ENCODE measurements around the gene S100A1. TPM values are rescaled to one million over a fixed set of nuclear protein-coding genes. Genes with fewer than 3 reads are reported as not detected.

The S100A1 gene
- total and polyA plus RNA-seq, 2 of the 8 experiments (the other 6 are each of a cell fraction or from before 2014, with no cell fraction given), result 2.0 TPM; not detected in 1

- Histone ChIP-seq H3K23me2 (ENCODE audit: low read depth, low read length) (no peaks in the 10 kb centered on the region; the same call in 1 of the 2 replicates), H3K9ac (replicated peaks in 1 of 4; ENCODE audit: extremely low read depth in 1 of 4, low read depth in 3 of 4, low read length in 3 of 4) (no peak overlapping the region), H3K23ac (ENCODE audit: insufficient read length) (no peak overlapping the region), H4K8ac (ENCODE audit: extremely low read depth, insufficient read depth, low read length) (no peak overlapping the region), H3K14ac (ENCODE audit: insufficient read length) (no peak overlapping the region), H2BK12ac (ENCODE audit: low read depth, low read length) (peak overlapping the region; percentile 60; the same call in 1 of the 2 replicates), H2BK20ac (ENCODE audit: low read length) (no peak overlapping the region), H3K79me2 (ENCODE audit: control insufficient read depth in 1 of 2, insufficient read depth in 2 of 2, low read length in 2 of 2) (no peaks in the 10 kb centered on the region), H3K4me3 (ENCODE audit: extremely low read depth in 1 of 4, insufficient read depth in 2 of 4, low read depth in 3 of 4, low read length in 4 of 4) (no peak overlapping the region), H2BK120ac (replicated peaks; ENCODE audit: low read depth, low read length) (no peak overlapping the region), H2AK5ac (ENCODE audit: low read depth, low read length) (no peak overlapping the region), H3K18ac (ENCODE audit: extremely low read depth, low read length) (no peak overlapping the region), H2BK5ac (ENCODE audit: low read depth, low read length) (no peak overlapping the region), H3K36me3 (ENCODE audit: control insufficient read depth in 2 of 4, insufficient read depth in 4 of 4, low read length in 3 of 4) (no peaks in the 10 kb centered on the region), H4K91ac (replicated peaks; ENCODE audit: insufficient read length, low read length) (no peak overlapping the region), H3K79me1 (ENCODE audit: low read depth, low read length) (no peaks in the 10 kb centered on the region), H4K5ac (ENCODE audit: insufficient read length, low read depth, low read length) (no peak overlapping the region), H3K56ac (replicated peaks; ENCODE audit: insufficient read length, low read depth, low read length) (no peak overlapping the region), H3K27ac (ENCODE audit: low read depth, low read length) (no peak overlapping the region), H3K9me3 (ENCODE audit: insufficient read depth in 2 of 2, low read depth in 1 of 2, low read length in 1 of 2) (no peaks in the 10 kb centered on the region), H3K27me3 (replicated peaks in 1 of 4; ENCODE audit: control insufficient read depth in 3 of 4, extremely low read depth in 1 of 4, insufficient read depth in 3 of 4, low read length in 3 of 4) (no peaks in the 10 kb centered on the region), H4K20me1 (replicated peaks in 1 of 2; ENCODE audit: control insufficient read depth in 1 of 2, insufficient read depth in 2 of 2, low read length in 2 of 2) (no peaks in the 10 kb centered on the region), H3K4ac (replicated peaks; ENCODE audit: insufficient read length, low read depth, low read length) (no peak overlapping the region), H3K4me2 (ENCODE audit: insufficient read depth in 1 of 2, low read depth in 2 of 2, low read length in 2 of 2) (no peak overlapping the region), H3K4me1 (replicated peaks in 1 of 4; ENCODE audit: control insufficient read depth in 3 of 4, insufficient read depth in 4 of 4, low read length in 3 of 4) (peaks cover 3 to 10% (median 5%) of the 10 kb centered on the region in 4 experiments; a peak in 4 of 7 replicates), H2BK15ac (ENCODE audit: low read length) (no peak overlapping the region; the same call in 1 of the 2 replicates), H2AFZ (ENCODE audit: low read length) (no peak overlapping the region)
- 94% methylated on average over 6 of the region's 6 CpGs; no CpG with 5 or more reads in 1 of the 2 experiments for WGBS, 2 experiments (ENCODE audit: extremely low coverage in 1 of 2, insufficient coverage in 1 of 2, insufficient read length in 1 of 2, insufficient replicate concordance in 2 of 2, low coverage in 1 of 2, low lambda C conversion rate in 2 of 2, missing lambda C conversion rate in 1 of 2)
- FAIRE-seq, result no peak
- no peak for DNase-seq (ENCODE audit: low read depth in 1 of 2, low spot score in 2 of 2)
- ChIA-PET POLR2A (ENCODE audit: partially characterized antibody) (interaction anchor here (0.7 to 4.2 kb wide), 3 partner anchors 9 to 37 kb away, joined by 3 to 20 read pairs (median 4); partner anchors contain the start of genes CHTOP, S100A1 and S100A13), CTCF (ENCODE audit: partially characterized antibody) (interaction anchor here (2.1 to 3.2 kb wide), 3 partner anchors 20 to 25 kb away, joined by 6 to 11 read pairs (median 7); no protein-coding TSS in a partner anchor)
- TF ChIP-seq TEAD4 (IDR thresholded peaks at IDR 0.05; ENCODE audit: low read depth, low read length) (no peak), CBX8 (IDR thresholded peaks at IDR 0.05; ENCODE audit: borderline replicate concordance, low read depth, low read length) (no peak), FOSL1 (IDR thresholded peaks at IDR 0.05; ENCODE audit: insufficient read depth, low read depth, low read length) (no peak), EZH2 (IDR thresholded peaks at IDR 0.05; ENCODE audit: low read depth, low read length, severe bottlenecking) (no peak), GABPA (IDR thresholded peaks at IDR 0.05; ENCODE audit: borderline replicate concordance, insufficient read depth, low read length) (no peak), PHF8 (conservative IDR thresholded peaks at IDR 0.05; ENCODE audit: low read depth, low read length) (no peak), RBBP5 (IDR thresholded peaks at IDR 0.05; ENCODE audit: borderline replicate concordance, low read depth, low read length) (no peak)
Observed at GRCh38 chr1:153597206-153597605, 31.0 kb upstream of the S100A1 start.

Data from H1 (cell line).